Mammary epithelial cell (primary cell): Measurements from ENCODE around the gene SNRK.

Source experiments
- EZH2 ChIP-seq: IDR thresholded peaks from 2 replicates; pipeline ENCODE4 v1.6.1; 2012; ENCODE audit warnings: low read length, inconsistent platforms, borderline replicate concordance
- TF ChIP-seq, protein P1 (sequence below), 2 donors: IDR thresholded peaks in 1 of 2; conservative IDR thresholded peaks in 1 of 2; 2 replicates each; pipeline ENCODE4 v1.5.1; 2011 to 2012; ENCODE audit warnings: inconsistent platforms in 2 of 2, low read length in 2 of 2, mild to moderate bottlenecking in 2 of 2, control low read depth in 1 of 2, low read depth in 1 of 2; ENCODE audit not compliant: insufficient read depth in 1 of 2; ENCODE audit errors: extremely low read depth in 1 of 2

DNA sequence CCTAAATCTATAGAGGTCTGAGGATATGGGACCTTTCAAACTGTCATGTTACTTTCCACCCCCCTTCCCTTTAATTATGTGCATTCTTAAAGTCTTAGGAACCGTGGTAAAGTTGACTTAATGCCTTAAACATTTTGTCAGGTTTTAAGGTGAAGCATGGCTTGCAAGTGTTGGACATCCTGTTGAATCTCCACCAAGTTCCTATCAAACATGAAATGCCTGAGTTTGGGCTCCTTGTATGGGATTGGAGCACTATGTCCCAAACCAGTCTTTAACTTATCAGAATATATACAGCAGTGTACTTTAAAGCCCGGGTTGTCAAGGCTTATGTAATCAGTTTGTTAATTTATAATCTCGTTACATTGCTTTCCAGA lies 1.1 kb downstream of the SNRK start:
- TF ChIP-seq, protein P1, sequence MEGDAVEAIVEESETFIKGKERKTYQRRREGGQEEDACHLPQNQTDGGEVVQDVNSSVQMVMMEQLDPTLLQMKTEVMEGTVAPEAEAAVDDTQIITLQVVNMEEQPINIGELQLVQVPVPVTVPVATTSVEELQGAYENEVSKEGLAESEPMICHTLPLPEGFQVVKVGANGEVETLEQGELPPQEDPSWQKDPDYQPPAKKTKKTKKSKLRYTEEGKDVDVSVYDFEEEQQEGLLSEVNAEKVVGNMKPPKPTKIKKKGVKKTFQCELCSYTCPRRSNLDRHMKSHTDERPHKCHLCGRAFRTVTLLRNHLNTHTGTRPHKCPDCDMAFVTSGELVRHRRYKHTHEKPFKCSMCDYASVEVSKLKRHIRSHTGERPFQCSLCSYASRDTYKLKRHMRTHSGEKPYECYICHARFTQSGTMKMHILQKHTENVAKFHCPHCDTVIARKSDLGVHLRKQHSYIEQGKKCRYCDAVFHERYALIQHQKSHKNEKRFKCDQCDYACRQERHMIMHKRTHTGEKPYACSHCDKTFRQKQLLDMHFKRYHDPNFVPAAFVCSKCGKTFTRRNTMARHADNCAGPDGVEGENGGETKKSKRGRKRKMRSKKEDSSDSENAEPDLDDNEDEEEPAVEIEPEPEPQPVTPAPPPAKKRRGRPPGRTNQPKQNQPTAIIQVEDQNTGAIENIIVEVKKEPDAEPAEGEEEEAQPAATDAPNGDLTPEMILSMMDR (conservative IDR thresholded peaks at IDR 0.05 in 1 of 2, IDR thresholded peaks at IDR 0.05 in 1 of 2; ENCODE audit: extremely low read depth in 1 of 2, insufficient read depth in 1 of 2, low read depth in 1 of 2, low read length in 2 of 2), result no peak
- TF ChIP-seq EZH2, result no peak
